K562 (cell line): ENCODE measurements around the gene DHRS3. TPM values are rescaled to one million over a fixed set of nuclear protein-coding genes. Genes with fewer than 3 reads are reported as not detected.

Experiments used
- DIDO1 ChIP-seq: fragments of 450-650 bp; IDR thresholded peaks from 2 replicates; pipeline ENCODE4 v1.6.1; 2016; ENCODE audit warnings: low read depth, missing biosample characterization, missing genetic modification characterization
- HIVEP1 ChIP-seq: fragments of 250-450 bp; sonication (Bioruptor Pico); IDR thresholded peaks from 2 replicates; pipeline ENCODE4 v1.4.0; 2020; ENCODE audit warnings: mild to moderate bottlenecking
- MAFG ChIP-seq: fragments of 450-650 bp; conservative IDR thresholded peaks from 2 replicates; pipeline ENCODE4 v1.6.1; 2016; ENCODE audit warnings: missing genetic modification characterization, missing compliant biosample characterization
- MED1 ChIP-seq: sonication (generic); formaldehyde crosslinking; IDR thresholded peaks from 2 replicates; pipeline ENCODE4 v1.8.1; 2023; ENCODE audit warnings: missing genetic modification reagents, borderline replicate concordance
- MTF1 ChIP-seq: fragments of 250-450 bp; sonication (Bioruptor Pico); IDR thresholded peaks from 2 replicates; pipeline ENCODE4 v1.9.0; 2021; ENCODE audit warnings: moderate library complexity, mild to moderate bottlenecking, inconsistent platforms, borderline replicate concordance
- MYNN ChIP-seq, 2 experiments: sonication (generic); formaldehyde crosslinking in 1 of 2; IDR thresholded peaks; 2 replicates each; pipeline versions ENCODE4 v1.5.0 to v1.6.1; 2016 to 2020; ENCODE audit warnings: antibody characterized with exemption in 1 of 2, missing genetic modification reagents in 1 of 2
- NCOA6 ChIP-seq: fragments of 450-650 bp; IDR thresholded peaks from 2 replicates; pipeline ENCODE4 v1.6.1; 2017; ENCODE audit warnings: mild to moderate bottlenecking
- NFE2 ChIP-seq: IDR thresholded peaks from 2 replicates; pipeline ENCODE4 v1.6.1; 2014; ENCODE audit warnings: antibody characterized with exemption, low read depth
- RB1 ChIP-seq: fragments of 450-650 bp; IDR thresholded peaks from 2 replicates; pipeline ENCODE4 v1.6.1; 2017; ENCODE audit warnings: low read depth, mild to moderate bottlenecking
- SP2 ChIP-seq: IDR thresholded peaks from 2 replicates; pipeline ENCODE4 v1.6.1; 2011; ENCODE audit warnings: mild to moderate bottlenecking, low read depth, low read length, moderate library complexity; ENCODE audit not compliant: poor library complexity, severe bottlenecking; ENCODE audit errors: extremely low read depth
- ZC3H8 ChIP-seq: fragments of 450-650 bp; IDR thresholded peaks from 2 replicates; pipeline ENCODE4 v1.6.1; 2017
- ZNF282 ChIP-seq: sonication (generic); formaldehyde crosslinking; IDR thresholded peaks from 2 replicates; pipeline ENCODE4 v1.8.1; 2023; ENCODE audit warnings: missing genetic modification reagents
- ZNF589 ChIP-seq: fragments of 200-800 bp; sonication (Bioruptor generic); IDR thresholded peaks from 2 replicates; pipeline ENCODE4 v1.6.1; 2016; ENCODE audit warnings: low read depth, missing genetic modification characterization, missing compliant biosample characterization
- ZNF830 ChIP-seq: fragments of 250-450 bp; sonication (Bioruptor Pico); IDR thresholded peaks from 2 replicates; pipeline ENCODE4 v1.5.0; 2021; ENCODE audit warnings: mild to moderate bottlenecking
- polyA plus RNA-seq, 8 experiments: library from polyadenylated mRNA; depleted of rRNA in 4 of 8; stranded (reverse) in 5 of 8; unstranded in 3 of 8; fragments of >200 nt; fragmentation: Nextera tagmentation in 2 of 8; fragmentation: Illumina TruSeq in 1 of 8; extraction: Ambion mirVana in 2 of 8; extraction: Trizol in 1 of 8; gene quantifications; 2 replicates each; pipeline versions ENCODE4 v1.2.1 to v1.2.3, GENCODE V29; 2011 to 2014; ENCODE audit warnings: inconsistent platforms in 1 of 8, missing spikeins in 1 of 8
- total RNA-seq, 7 experiments: library from RNA; depleted of rRNA in 6 of 7; stranded (reverse); fragments of >200 nt in 6 of 7; fragmentation: Illumina TruSeq in 2 of 7; extraction: Trizol in 2 of 7; gene quantifications; 2 replicates each; pipeline versions ENCODE4 v1.2.1 to v1.2.3, GENCODE V29; 2011 to 2021; ENCODE audit warnings: low replicate concordance in 1 of 7
- TF ChIP-seq, protein P1 (sequence below): fragments of 450-650 bp; IDR thresholded peaks from one replicate; pipeline ENCODE4 v1.6.1; 2018; ENCODE audit warnings: mild to moderate bottlenecking, moderate library complexity; ENCODE audit not compliant: partially characterized antibody
- TF ChIP-seq, protein P2 (sequence below): fragments of 150-350 bp; conservative IDR thresholded peaks from 2 replicates; pipeline ENCODE4 v1.6.1; 2014; ENCODE audit warnings: low read length
- TF ChIP-seq, protein P3 (sequence below): IDR thresholded peaks from 2 replicates; pipeline ENCODE4 v1.6.1; 2014; ENCODE audit warnings: antibody characterized with exemption
- TF ChIP-seq, protein P4 (sequence below): fragments of 450-650 bp; IDR thresholded peaks from 2 replicates; pipeline ENCODE4 v1.6.1; 2018; ENCODE audit warnings: mild to moderate bottlenecking, low read depth; ENCODE audit not compliant: partially characterized antibody
- TF ChIP-seq, protein P5 (sequence below): fragments of 450-650 bp; formaldehyde crosslinking; IDR thresholded peaks from 2 replicates; pipeline ENCODE4 v1.4.0; 2020; ENCODE audit warnings: mild to moderate bottlenecking, moderate library complexity

The DHRS3 gene
- total and polyA plus RNA-seq, 9 of the 15 experiments (the other 6 are each of a cell fraction or from before 2014, with no cell fraction given), result 21.0 to 116 (median 58.7) TPM

DNA sequence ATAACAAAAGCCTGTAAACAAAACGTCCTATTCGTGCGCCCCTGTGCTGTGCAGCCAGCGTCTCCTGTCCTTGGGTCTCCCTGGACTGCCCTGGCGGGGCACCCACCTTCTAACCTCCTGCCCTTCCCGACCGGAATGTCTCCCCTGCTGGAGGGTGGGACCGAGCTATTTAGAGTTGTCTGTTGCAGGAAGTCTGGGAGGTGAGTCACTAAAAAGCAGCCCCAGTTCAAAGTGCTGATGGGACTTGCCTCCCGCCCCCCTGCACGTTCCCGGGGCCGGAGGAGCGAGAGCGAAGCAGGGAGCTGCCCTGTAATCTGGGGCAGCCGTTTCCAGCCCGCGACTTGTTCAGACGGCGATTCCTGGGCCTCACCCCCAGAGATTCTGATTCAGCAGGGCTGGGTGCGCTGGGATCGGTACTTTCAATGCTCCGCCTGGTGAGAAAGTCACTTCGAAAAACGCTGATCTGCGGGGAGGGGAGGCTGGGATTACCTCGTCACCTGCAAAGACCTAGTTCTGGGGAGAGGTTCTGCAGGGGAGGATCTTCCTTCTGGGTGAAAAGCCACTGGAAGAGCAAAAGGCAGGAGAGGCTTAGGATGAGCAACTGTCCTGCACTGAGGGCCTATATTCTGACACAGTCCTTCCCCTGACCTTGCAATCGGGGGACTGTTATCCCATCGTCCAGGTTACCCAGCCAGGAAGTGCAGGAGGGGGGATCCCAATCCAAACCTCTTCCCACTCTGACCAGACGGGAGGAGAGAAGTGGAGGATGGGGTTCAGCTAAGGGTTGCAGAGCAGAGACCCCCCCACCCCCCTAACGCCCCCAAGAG, 1.2 kb upstream of the DHRS3 start (continued):
- no peak for TF ChIP-seq MTF1 (CRISPR knock-in tag)
- TF ChIP-seq, protein P1, sequence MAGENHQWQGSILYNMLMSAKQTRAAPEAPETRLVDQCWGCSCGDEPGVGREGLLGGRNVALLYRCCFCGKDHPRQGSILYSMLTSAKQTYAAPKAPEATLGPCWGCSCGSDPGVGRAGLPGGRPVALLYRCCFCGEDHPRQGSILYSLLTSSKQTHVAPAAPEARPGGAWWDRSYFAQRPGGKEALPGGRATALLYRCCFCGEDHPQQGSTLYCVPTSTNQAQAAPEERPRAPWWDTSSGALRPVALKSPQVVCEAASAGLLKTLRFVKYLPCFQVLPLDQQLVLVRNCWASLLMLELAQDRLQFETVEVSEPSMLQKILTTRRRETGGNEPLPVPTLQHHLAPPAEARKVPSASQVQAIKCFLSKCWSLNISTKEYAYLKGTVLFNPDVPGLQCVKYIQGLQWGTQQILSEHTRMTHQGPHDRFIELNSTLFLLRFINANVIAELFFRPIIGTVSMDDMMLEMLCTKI, result no peak
- TF ChIP-seq, protein P2, sequence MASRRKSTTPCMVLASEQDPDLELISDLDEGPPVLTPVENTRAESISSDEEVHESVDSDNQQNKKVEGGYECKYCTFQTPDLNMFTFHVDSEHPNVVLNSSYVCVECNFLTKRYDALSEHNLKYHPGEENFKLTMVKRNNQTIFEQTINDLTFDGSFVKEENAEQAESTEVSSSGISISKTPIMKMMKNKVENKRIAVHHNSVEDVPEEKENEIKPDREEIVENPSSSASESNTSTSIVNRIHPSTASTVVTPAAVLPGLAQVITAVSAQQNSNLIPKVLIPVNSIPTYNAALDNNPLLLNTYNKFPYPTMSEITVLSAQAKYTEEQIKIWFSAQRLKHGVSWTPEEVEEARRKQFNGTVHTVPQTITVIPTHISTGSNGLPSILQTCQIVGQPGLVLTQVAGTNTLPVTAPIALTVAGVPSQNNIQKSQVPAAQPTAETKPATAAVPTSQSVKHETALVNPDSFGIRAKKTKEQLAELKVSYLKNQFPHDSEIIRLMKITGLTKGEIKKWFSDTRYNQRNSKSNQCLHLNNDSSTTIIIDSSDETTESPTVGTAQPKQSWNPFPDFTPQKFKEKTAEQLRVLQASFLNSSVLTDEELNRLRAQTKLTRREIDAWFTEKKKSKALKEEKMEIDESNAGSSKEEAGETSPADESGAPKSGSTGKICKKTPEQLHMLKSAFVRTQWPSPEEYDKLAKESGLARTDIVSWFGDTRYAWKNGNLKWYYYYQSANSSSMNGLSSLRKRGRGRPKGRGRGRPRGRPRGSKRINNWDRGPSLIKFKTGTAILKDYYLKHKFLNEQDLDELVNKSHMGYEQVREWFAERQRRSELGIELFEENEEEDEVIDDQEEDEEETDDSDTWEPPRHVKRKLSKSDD, result no peak
- TF ChIP-seq ZNF282, result no peak
- peak; percentile 99 for TF ChIP-seq MYNN (IDR thresholded peaks at IDR 0.05)
- peak; percentile 84 for TF ChIP-seq MYNN (CRISPR knock-in tag; IDR thresholded peaks at IDR 0.05)
- TF ChIP-seq ZC3H8, result no peak
- TF ChIP-seq MED1 (CRISPR knock-in tag), result no peak
- no peak for TF ChIP-seq MAFG (tag)
- no peak for TF ChIP-seq DIDO1 (tag)
- no peak for TF ChIP-seq SP2
- no peak for TF ChIP-seq ZNF589 (CRISPR knock-in tag)
- TF ChIP-seq, protein P3, sequence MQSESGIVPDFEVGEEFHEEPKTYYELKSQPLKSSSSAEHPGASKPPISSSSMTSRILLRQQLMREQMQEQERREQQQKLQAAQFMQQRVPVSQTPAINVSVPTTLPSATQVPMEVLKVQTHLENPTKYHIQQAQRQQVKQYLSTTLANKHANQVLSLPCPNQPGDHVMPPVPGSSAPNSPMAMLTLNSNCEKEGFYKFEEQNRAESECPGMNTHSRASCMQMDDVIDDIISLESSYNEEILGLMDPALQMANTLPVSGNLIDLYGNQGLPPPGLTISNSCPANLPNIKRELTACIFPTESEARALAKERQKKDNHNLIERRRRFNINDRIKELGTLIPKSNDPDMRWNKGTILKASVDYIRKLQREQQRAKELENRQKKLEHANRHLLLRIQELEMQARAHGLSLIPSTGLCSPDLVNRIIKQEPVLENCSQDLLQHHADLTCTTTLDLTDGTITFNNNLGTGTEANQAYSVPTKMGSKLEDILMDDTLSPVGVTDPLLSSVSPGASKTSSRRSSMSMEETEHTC, result no peak
- no peak for TF ChIP-seq HIVEP1 (CRISPR knock-in tag)
- TF ChIP-seq, protein P4, sequence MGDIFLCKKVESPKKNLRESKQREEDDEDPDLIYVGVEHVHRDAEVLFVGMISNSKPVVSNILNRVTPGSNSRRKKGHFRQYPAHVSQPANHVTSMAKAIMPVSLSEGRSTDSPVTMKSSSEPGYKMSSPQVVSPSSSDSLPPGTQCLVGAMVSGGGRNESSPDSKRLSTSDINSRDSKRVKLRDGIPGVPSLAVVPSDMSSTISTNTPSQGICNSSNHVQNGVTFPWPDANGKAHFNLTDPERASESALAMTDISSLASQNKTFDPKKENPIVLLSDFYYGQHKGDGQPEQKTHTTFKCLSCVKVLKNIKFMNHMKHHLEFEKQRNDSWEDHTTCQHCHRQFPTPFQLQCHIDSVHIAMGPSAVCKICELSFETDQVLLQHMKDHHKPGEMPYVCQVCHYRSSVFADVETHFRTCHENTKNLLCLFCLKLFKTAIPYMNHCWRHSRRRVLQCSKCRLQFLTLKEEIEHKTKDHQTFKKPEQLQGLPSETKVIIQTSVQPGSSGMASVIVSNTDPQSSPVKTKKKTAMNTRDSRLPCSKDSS, result no peak
- TF ChIP-seq RB1, result no peak
- no peak for TF ChIP-seq NCOA6
- TF ChIP-seq, protein P5, sequence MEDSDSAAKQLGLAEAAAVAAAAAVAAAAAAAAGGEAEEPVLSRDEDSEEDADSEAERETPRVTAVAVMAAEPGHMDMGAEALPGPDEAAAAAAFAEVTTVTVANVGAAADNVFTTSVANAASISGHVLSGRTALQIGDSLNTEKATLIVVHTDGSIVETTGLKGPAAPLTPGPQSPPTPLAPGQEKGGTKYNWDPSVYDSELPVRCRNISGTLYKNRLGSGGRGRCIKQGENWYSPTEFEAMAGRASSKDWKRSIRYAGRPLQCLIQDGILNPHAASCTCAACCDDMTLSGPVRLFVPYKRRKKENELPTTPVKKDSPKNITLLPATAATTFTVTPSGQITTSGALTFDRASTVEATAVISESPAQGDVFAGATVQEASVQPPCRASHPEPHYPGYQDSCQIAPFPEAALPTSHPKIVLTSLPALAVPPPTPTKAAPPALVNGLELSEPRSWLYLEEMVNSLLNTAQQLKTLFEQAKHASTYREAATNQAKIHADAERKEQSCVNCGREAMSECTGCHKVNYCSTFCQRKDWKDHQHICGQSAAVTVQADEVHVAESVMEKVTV (CRISPR knock-in tag), result 0 out of 2 replicates have a peak, but pooled peaks have one; percentile 30
- TF ChIP-seq ZNF830 (CRISPR knock-in tag), result no peak
- TF ChIP-seq NFE2, result peak; percentile 29; the same call in 1 of the 2 replicates
